Endometrial microvascular endothelial cells (primary cell): ENCODE data around the gene RBM20. TPM values are rescaled to one million over a fixed set of nuclear protein-coding genes. Genes with fewer than 3 reads are reported as not detected.

ENCODE experiments used
- in situ Hi-C: cut with HindIII; loops from 2 replicates; pipeline ENCODE4 v1.10.0; 2017; ENCODE audit warnings: low sequenced_read_pairs, low pct_unique_long_range_greater_than_20kb; ENCODE audit errors: inconsistent ontology term
- total RNA-seq: library from RNA; depleted of rRNA; stranded (reverse); fragments of >200 nt; gene quantifications from one replicate; pipeline ENCODE4 v1.2.3, GENCODE V29; 2015; ENCODE audit errors: inconsistent ontology term

The RBM20 gene
- total RNA-seq, 1 donor from 2014 or later, result 0.19 TPM

DNA sequence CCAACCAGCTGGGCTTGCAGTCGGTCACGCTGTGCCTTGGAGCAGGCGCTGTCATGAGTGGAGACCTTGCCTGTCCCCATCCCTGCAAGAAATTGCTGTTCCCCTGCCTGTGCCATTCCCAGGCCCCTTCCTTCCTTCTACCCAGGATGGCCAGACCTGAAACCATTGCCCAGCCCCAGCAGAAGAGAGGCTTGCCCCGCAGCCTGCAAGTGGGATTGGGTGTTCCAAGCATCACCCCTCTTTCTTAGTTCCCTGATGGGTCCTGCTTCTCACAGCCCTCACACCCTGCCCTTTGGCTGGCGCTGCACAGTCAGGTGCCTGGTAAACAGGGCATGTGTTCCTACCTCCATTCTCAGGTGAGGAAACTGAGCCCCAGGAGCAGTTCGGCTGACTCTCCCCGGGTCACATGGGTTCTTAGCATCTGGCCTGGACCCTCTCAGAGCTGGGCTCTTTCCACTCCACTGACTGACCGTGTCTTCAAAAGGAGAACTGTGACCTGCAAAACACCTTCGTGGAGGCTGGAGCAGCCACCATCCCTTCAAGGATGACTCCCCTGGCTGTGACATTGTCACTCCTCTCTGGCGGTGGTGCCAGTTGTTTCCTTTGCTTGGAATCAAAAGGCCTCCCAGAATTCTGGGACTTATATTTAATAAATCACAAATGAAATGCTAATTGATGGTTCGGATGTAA lies 185.7 kb downstream of the RBM20 start:
- in situ Hi-C loops, result no loop called here

DNA sequence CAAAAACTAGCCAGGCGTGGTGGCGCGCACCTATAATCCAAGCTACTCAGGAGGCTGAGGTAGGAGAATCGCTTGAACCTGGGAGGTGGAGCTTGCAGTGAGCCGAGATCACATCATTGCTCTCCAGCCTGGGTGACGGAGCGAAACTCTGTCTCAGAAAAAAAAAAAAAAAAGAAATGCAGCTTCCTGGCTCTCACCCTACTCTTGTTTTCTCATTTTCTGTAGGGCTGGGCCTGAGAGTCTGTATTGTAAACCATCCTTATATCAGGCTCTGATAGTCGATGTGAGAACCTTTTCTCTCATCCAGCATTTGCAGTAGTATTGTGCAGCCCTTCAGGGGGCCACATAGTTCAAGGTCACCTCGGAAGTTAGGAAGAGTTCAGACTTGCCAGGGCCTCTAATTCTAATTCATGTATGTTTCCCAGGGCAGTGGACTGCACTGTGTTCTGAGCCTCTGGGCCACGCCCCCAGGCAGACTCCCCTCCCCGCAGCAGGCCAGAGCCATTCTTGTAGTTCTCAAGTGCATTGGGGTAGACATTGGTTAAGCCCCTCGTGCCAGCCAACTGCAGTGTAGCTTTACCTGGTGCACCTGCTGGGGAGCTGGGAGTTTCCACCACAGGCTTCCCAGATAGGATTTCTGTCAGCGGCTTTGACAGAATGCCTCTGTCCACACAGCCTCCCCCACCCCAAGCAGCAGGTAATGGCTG lies 189.3 kb downstream of the RBM20 start:
- in situ Hi-C loops, result no loop called here

DNA sequence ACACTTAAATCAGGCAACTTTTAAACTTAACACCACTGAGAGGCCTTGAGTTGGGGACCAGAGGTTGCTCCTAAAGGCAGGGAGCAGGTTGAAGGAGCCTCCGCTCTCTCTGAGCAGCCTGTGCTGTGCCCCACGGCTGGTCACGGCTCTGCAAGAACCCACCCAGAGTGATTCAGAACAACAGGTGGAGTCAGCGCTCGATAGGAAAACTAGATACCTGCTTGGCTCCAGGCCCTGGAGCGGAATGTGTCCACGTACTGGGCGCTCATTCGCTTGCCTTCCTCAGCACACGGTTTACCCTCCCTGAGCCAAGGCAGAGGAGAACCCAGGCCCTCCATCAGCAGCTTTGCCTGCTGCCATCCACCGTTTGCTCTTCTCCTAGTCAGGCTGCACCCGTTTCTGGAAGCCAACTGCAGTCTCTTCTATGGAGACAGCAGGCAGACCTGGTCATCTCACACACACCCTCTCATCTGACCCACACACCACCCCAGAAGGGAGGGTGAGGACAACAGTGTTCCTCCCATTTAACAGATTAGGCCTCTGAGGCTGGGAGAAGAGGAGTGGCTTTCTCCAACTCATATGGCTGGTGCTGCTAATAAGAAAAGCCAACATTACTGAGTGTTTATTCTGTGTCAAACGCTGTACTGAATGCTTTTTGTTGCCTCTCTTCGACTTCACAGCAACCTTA lies 189.9 kb downstream of the RBM20 start:
- in situ Hi-C loops, result no loop called here

DNA sequence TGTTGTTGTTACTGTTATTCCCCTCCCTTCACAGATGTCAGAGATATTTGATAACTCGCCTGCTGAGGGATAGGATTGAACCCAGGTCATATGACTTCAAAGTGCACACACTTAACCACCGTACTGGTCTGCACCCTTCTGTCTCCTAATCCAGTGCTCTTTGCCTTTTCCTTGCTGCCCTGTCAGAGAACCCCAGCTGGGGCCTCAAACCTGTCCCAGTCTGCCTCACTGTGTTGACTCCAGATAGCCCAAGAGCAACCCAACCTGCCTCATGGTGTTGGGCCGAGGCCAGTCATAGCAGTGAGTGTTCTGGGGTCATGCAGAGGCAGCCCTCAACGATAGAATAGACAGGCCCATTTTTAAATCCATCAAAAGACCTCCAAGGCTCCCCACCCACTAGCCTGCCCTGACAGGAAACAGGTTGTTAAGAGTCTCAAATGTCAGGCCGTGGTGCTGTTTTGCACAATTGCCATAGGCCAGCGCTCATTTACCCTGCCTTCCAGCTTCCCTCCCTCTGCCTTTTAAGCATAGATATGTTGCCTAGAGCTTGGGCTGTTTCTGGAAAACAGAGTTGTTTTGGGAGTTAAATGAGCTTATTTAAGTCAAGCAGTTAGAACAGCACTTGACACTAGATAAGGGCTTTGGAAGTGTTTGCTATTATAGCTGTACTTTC lies 190.6 kb downstream of the RBM20 start:
- in situ Hi-C loops, result no loop called here

DNA sequence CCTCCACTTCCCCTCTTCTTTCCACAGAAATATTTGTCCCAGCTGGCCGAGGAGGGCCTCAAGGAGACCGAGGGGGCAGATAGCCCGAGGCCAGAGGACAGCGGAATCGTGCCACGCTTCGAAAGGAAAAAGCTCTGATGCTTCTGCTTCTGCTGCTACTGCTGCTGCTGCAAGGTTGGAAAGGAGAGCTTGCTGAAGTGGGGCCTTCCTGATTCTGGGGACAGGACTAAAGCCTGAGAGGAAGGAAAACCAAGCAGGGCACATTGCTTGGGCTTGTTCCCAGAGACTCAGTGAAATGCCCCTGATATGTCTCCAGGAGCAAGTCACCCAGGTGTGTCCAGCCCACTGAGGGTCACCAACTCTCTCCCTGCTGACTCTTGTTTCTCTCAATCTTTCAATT lies 191.7 kb downstream of the RBM20 start:
- in situ Hi-C loops, result no loop called here

DNA sequence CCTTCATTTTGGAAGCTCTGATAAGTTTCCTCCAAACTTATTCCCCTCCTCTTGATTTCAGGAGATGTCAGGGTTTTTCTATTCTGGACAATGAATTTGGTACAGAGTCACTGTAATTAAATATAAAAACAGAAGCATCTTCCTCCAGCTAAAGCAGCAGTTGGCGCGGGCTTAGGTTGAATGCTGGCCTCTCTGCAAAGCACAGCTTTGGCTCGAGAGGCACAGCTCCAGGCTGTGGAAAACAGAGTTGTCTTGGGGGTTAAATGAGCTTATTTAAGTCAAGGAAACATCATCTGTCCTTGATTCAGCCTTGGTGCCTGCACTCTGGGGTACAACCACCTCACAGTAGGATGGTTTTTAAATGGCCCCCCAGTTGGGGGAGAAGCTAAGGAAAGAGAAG lies 192.6 kb downstream of the RBM20 start:
- in situ Hi-C loops, result no loop called here

DNA sequence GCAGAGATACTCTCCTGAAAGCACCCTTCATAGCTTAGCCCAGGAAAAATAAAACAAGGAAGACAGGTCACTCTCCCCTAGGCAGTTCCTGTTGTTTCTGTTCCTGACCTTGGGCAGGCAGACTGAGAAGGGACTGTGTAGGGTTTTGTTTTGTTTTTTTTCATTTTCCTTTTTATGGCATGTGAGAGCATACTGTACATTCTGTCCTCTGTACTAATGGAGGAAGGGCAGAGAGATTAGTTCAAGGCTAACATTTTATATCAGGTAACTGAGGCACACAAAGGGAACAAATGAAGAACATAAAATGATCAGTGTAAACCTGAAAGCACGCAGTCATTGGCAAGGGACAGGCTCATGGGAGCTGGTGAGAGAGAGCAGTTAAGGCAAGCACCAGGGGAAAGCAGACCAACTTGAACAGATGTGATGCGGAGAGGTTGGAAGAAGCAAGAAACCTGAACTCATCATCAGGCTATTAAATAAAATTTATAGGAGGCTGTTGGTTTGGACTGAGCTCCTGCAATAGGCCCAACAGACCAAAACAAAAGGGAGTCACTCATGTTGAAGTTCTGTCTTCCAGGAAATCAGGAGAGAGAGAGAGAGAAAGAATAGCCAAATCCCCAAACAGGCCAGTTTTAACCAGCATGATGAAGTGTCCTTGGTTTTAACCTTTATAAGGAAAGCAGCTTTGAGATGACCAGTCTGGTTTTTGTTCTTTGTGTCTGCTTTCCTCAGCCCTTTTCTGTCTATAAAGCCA lies 193.5 kb downstream of the RBM20 start:
- in situ Hi-C loops, result no loop called here

DNA sequence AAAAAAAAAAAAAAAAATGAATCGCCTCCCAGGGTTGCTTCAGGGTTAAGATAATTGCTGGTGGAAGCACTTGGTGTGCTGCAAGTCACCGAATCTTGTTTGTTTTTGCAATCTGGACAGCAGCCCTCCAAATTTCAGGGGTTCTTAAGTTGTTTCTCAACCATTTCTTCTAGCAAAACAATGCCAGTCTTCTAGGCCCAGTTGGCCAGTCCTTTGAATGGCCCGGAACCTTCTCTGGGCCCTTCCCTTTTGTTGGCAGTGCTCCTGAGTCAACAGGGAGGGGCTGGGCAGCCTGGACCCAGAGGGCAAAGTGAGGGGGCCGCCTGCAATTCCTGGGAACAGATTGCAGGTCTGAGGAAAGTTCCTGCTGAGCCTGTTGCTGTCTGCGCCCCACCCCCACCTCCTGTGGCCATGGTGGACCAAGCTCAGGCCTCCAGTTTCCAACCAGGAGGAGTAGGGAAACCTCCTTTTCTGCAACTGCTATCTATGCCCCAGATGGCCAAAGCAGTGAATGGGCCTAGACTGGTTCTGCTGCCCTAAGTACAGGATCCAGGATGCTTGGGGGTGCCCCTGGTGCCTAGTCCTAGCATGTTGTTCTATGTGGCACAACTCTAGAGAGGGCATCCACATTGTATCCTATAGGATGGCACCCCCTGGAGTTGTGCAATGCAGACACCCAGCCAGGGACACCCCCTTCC lies 196.2 kb downstream of the RBM20 start:
- in situ Hi-C loops, result no loop called here

DNA sequence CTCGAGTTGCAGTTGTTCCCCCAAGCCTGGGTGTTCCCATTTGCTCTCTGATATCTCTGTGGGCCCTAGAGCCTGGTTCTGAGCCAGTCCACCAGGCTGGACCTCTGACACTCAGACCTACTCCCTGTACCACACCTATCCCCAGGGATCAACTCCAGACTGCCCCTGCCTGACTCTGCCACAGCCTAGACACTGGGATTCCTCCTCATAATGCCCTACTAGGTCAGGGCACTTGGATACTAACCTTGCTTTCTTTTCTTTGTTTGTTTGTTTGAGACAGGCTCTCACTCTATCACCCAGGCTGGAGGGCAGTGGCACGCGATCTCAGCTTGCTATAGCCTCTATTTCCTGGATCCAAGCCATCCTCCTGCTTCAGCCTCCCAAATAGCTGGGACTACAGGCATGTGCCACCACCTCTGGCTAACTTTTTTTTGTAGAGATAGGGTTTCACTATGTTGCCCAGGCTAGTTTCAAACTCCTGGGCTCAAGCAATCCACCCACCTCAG lies 196.8 kb downstream of the RBM20 start:
- in situ Hi-C loops, result no loop called here

DNA sequence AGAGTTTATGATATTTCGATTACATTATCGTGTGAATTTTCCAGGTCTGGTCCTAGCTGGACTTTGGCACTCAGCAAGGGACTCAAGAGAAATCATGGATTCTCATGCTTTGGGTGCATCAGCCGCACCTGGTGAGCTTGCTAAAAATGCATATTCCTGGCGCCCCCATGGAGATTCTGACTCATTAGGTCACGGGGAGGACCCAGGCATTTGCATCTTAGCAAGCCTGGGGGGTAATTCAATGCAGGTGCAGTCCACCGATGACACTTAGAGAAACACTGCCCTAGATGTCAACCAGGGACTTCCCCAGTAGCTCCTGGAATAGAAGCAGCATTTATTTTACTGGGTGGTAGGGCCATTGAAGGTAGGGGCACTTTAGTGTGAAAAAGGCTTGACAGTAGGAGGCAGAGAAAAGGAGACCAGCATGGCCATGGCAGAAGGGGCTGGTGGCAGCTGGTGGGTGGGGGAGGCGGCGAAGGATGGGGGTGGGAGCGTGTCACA lies 197.7 kb downstream of the RBM20 start:
- in situ Hi-C loops, result no loop called here

DNA sequence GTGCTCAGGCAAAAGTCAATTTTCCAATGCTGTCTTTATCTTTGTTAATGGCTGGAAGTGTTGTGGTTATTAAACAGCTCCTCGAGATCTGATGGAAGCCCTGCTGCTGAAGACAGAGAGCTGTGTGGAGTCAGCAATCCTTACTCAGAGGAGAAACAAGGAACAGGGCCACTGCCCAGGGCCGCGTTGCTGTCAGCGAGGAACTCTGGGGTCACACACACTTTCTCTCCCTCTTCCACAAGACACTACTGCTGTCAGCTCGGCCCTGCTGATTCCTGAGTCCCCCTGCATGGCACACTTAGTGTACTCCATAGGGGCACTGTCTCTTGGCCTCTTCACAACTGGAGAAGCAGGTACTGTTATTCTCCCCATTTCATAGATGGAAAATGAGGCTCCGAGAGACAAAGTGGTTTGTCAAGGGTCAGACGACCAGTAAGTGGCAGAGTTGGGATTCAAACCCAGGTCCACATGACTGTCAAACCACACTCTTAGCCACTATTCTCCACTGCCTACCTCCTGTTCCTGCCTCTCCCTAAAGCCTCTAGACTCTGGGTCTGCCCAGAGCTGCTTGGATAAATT lies 198.3 kb downstream of the RBM20 start:
- in situ Hi-C loops, result no loop called here

DNA sequence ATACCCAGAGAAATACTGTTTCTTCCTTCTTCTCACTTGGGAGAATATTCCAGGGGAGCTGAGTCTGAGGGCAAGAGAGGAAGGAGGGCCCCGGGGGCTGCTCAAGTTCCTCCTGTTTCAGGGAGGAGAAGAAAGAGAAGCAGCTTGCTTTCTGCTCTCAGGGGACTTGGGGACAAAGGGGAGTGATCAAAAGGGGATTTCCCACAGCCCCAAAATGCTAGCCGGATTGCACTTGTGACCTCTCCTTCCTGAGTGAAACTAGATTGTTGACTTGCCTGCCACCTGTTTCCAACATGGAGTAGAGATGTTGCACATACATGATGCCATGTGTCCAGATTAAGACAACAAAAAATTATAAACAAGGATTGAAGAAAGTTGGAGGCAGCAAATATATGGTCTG lies 198.9 kb downstream of the RBM20 start:
- in situ Hi-C loops, result no loop called here

DNA sequence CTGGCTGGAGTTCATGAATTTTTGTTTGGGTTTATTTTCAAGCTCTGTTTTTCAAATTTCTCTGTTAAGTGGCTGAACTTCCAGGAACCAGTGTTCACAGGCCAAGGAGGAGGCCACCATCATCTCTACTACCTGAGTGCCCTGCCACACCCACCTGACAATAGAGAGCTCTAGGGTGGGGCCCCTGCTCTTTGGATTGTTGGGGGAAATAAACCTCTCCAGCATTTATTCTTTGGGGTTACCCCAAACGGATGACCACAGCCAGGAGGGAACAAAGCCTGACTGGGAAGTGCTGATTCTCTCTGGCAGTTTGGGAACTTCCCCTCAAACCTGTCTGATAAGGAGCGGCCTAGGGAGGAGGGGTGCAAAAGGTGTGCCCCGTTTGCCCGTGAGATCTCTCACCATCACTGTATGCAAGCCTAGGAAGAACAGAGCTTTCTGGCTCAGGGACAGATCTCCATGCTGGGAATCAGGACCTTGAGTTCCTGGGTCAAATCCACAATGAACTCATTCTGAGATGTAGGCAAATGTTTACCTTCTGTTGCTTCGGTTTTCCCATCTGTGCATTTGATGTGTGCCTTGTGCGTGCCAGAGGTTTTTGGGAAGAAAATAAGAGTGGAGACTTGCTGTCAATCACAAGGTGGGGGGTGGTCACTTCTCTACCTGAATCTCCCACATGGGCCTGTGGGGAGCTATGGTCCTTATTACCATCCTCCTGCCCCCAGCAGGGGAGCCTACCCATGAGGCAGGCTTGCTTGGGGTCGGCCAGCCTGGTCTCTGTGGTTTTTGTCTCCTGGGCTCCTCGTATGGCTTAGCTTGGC lies 199.9 kb downstream of the RBM20 start:
- in situ Hi-C loops, result no loop called here

DNA sequence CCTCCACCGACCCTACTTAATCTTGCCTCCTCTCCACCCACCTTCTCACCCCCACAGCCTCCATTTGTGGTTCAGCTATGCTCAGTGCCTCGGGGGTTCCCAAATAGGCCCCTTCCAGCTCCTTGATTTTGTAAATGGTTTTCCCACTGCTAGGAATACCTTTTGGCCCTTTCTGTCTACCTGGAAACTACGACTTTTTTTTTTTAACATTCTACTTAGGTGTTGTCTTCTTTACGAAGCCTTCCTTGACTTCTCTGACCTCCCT lies 200.4 kb downstream of the RBM20 start:
- in situ Hi-C loops, result no loop called here

DNA sequence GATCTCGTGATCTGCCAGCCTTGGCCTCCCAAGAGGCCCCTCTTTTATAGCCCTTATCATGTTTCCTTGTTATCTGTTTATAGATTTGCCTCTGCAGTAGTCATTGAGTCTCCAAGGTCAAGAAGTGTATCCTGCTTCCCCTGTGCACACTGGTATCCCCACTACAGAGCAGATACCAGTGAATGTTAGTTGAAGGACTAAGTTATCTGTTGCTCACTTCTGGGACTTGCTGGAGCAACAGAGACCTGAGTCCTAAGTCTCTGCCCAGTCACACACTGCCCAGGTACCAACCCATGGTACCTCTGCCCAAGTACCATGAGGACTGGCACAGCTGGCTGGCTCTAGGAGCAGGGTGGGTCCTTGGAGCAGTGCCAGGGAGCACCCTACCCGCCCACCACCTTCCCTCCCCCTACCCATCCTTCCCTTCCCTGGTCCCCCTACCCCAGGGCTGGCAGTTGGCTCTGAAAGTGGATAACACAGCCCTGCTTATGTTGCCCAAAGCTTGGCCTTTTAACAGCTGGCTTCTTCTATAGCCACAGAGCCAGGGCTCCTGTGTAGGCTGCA lies 201.1 kb downstream of the RBM20 start:
- in situ Hi-C loops, result no loop called here

DNA sequence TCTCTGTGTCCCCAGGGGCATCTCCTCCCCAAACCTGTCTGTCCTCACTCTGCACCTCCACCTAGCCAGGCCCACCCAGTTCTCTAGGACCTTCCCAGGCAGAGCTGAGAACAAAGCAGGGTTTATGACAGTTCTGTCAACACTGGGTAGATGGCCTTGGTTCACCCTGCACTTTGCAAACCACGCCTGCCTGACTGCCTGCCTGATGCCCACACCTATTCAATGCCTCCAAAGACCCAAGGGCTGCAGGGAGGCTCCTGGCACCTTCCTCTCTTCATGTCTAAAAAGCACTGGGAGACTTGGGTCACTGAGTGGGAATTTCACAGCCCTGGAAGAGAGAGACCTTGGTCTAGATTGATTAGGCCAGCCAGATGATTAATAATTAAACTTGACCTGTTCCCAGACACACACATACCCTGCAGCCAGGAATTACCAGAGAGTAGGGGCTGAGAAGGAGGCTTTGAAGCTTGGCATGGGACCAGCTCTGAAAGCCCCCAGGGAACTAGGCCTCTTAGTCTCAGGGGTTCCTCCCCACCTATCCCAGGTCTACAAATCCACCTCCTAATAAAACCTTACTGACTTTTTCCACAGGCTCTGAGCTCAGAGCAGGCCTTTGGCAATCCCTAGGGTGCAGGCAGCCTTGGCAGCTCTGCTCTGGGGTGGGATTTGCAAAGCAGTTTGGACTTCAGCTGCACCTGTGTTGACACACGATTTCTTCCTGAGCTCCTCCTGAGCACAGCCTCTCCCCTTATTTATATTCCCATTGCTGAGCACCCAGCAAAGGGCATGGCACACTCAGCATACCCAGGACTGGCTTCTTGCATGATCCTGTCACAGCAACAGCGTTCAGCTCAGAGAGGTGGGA lies 201.9 kb downstream of the RBM20 start:
- in situ Hi-C loops, result no loop called here
